CD8-positive, alpha-beta memory T cell (primary cell): ENCODE data around the gene ADTRP. TPM values are rescaled to one million over a fixed set of nuclear protein-coding genes. Genes with fewer than 3 reads are reported as not detected.

ENCODE experiments used
- CTCF ChIA-PET: fragments of 350-600 bp; sonication (Branson Sonifier 250); formaldehyde crosslinking; loops from one replicate; lab custom pipeline; 2021; ENCODE audit warnings: antibody characterized with exemption; lab: Charles Lee
- POLR2A ChIA-PET: fragments of 350-600 bp; sonication (Branson Sonifier 250); formaldehyde crosslinking; loops from one replicate; lab custom pipeline; 2021; ENCODE audit warnings: antibody characterized with exemption; lab: Charles Lee
- DNase-seq, 5 donors: peaks; one replicate each; pipeline versions ENCODE4 v3.0.0 to v3.0.0-alpha.2; 2020 to 2022; ENCODE audit warnings: mixed read lengths in 1 of 5
- H3K27ac ChIP-seq: one replicate; pipeline ENCODE4 v1.7.0; 2013; ENCODE audit warnings: low read depth, mild to moderate bottlenecking, low read length, moderate library complexity
- H3K27me3 ChIP-seq: 2 replicates; pipeline ENCODE4 v1.7.0; 2013; ENCODE audit warnings: low read length, mild to moderate bottlenecking; ENCODE audit not compliant: insufficient read depth, poor library complexity, severe bottlenecking
- H3K36me3 ChIP-seq: 2 replicates; pipeline ENCODE4 v1.7.0; 2013; ENCODE audit warnings: mild to moderate bottlenecking, low read length, moderate library complexity; ENCODE audit not compliant: insufficient read depth
- H3K4me1 ChIP-seq: 2 replicates; pipeline ENCODE4 v1.7.0; 2013; ENCODE audit warnings: mild to moderate bottlenecking, low read length, moderate library complexity; ENCODE audit not compliant: insufficient read depth
- H3K4me3 ChIP-seq: 2 replicates; pipeline ENCODE4 v1.7.0; 2013; ENCODE audit warnings: mild to moderate bottlenecking, low read length
- H3K9me3 ChIP-seq: 2 replicates; pipeline ENCODE4 v1.7.0; 2013; ENCODE audit warnings: mild to moderate bottlenecking, low read length
- H3K27ac Mint-ChIP-seq, 8 donors: one replicate each; pipeline ENCODE4 v1.8.0; 2020 to 2021; ENCODE audit warnings: mixed read lengths in 8 of 8, mild to moderate bottlenecking in 6 of 8, inconsistent platforms in 3 of 8, moderate library complexity in 3 of 8
- H3K27me3 Mint-ChIP-seq, 2 donors: one replicate each; pipeline ENCODE4 v1.8.0; 2020 to 2021; ENCODE audit warnings: mixed read lengths in 2 of 2, mild to moderate bottlenecking in 1 of 2, moderate library complexity in 1 of 2
- H3K36me3 Mint-ChIP-seq, 3 donors: one replicate each; pipeline ENCODE4 v1.8.0; 2020 to 2021; ENCODE audit warnings: mixed read lengths in 3 of 3, inconsistent platforms in 1 of 3, mild to moderate bottlenecking in 1 of 3
- H3K4me1 Mint-ChIP-seq, 3 donors: one replicate each; pipeline ENCODE4 v1.8.0; 2020 to 2021; ENCODE audit warnings: mixed read lengths in 3 of 3, inconsistent platforms in 1 of 3, mild to moderate bottlenecking in 1 of 3
- H3K4me3 Mint-ChIP-seq, 7 donors: one replicate each; pipeline ENCODE4 v1.8.0; 2020 to 2021; ENCODE audit warnings: mixed read lengths in 7 of 7, mild to moderate bottlenecking in 6 of 7, moderate library complexity in 4 of 7, inconsistent platforms in 2 of 7
- H3K9me3 Mint-ChIP-seq, 5 donors: one replicate each; pipeline ENCODE4 v1.8.0; 2020 to 2022; ENCODE audit warnings: mixed read lengths in 5 of 5, mild to moderate bottlenecking in 3 of 5, moderate library complexity in 2 of 5, inconsistent platforms in 1 of 5
- polyA plus RNA-seq: library from polyadenylated mRNA; unstranded; fragments of 300-500 nt; fragmentation: Illumina TruSeq; gene quantifications from one replicate; pipeline ENCODE4 v1.2.3, GENCODE V29; 2021
- total RNA-seq, 2 experiments: library from RNA; stranded (reverse); gene quantifications; one replicate each; pipeline ENCODE4 v1.2.3, GENCODE V29; 2021

ADTRP gene
- total and polyA plus RNA-seq, 3 experiments from 2014 or later, result 3.2 to 3.9 TPM; not detected in 1

GRCh38 chr6:11755725-11756124 is 22.9 kb downstream of the ADTRP start:
- DNase-seq, result no peak
- peaks cover 0 to 4% (median 2%) of the 10 kb centered on the region in 5 donors for H3K9me3 Mint-ChIP-seq
- peaks cover 0 to 6% (median 0%) of the 10 kb centered on the region in 3 donors for H3K4me1 Mint-ChIP-seq
- no peak overlapping the region for H3K4me3 Mint-ChIP-seq
- peaks cover 0 to 3% (median 0%) of the 10 kb centered on the region in 3 donors for H3K36me3 Mint-ChIP-seq
- Histone ChIP-seq H3K27ac (no peak overlapping the region), H3K4me1 (no peaks in the 10 kb centered on the region), H3K27me3 (no peaks in the 10 kb centered on the region), H3K4me3 (no peak overlapping the region), H3K36me3 (no peaks in the 10 kb centered on the region), H3K9me3 (no peaks in the 10 kb centered on the region)
- ChIA-PET POLR2A (no interaction called here), CTCF (no interaction called here)
- H3K27me3 Mint-ChIP-seq, result peaks cover 11 to 32% of the 10 kb centered on the region in 2 donors
- H3K27ac Mint-ChIP-seq, result no peak overlapping the region

DNA sequence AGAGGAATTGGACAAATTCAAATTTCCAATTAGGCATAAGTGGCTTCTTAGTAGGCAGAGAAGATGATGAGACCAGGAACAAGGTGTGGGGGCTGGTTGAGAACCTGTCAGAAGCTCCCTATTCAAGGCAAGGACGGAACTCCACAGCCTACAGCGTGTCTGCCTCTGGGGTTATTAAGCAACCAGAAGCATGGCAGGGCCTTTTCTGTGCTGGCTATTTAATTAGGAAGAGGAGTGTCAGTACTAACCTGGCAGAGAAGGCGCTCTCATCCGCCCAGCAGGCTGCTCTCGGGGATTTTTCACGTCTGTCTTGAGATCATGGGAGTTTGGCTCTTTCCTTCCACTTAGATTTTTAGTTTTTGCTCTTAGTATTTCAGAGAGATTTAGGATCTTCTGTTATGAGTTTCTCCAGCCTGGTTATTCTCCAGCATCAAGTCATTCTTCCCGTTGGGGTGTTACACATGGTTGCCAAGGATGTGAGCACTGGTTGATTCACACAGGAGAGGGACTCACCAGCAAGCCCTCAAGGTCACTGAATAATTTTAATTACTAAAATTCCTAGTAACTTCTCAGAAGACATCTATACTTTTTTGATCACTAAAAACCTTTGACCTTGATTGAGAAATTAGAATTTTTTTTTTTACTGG is 23.9 kb downstream of the ADTRP start:
- peaks cover 0 to 3% (median 0%) of the 10 kb centered on the region in 3 donors for H3K36me3 Mint-ChIP-seq
- Histone ChIP-seq H3K36me3 (no peaks in the 10 kb centered on the region), H3K9me3 (no peaks in the 10 kb centered on the region), H3K27me3 (no peaks in the 10 kb centered on the region), H3K4me3 (no peak overlapping the region), H3K27ac (no peak overlapping the region), H3K4me1 (no peaks in the 10 kb centered on the region)
- peaks cover 0 to 4% (median 2%) of the 10 kb centered on the region in 5 donors for H3K9me3 Mint-ChIP-seq
- H3K27ac Mint-ChIP-seq, result no peak overlapping the region
- peaks cover 11 to 32% of the 10 kb centered on the region in 2 donors for H3K27me3 Mint-ChIP-seq
- ChIA-PET CTCF (interaction anchor here (1.3 to 1.4 kb wide), 2 partner anchors 14 to 17 kb away, joined by 3 to 5 read pairs; no protein-coding TSS in a partner anchor), POLR2A (no interaction called here)
- H3K4me1 Mint-ChIP-seq, result peaks cover 0 to 6% (median 0%) of the 10 kb centered on the region in 3 donors
- no peak overlapping the region for H3K4me3 Mint-ChIP-seq
- DNase-seq, result no peak

GRCh38 chr6:11753798-11754197 is 24.8 kb downstream of the ADTRP start:
- H3K4me3 ChIP-seq, result no peak overlapping the region
- no peak overlapping the region for H3K27ac Mint-ChIP-seq
- CTCF ChIA-PET, result interaction anchor here (1.3 to 1.4 kb wide), 2 partner anchors 15 to 16 kb away, joined by 3 to 5 read pairs; no protein-coding TSS in a partner anchor
- H3K27me3 ChIP-seq, result no peaks in the 10 kb centered on the region
- H3K9me3 Mint-ChIP-seq, result peaks cover 0 to 4% (median 2%) of the 10 kb centered on the region in 5 donors
- no peak overlapping the region for H3K27ac ChIP-seq
- H3K4me3 Mint-ChIP-seq, result no peak overlapping the region
- POLR2A ChIA-PET, result no interaction called here
- no peaks in the 10 kb centered on the region for H3K36me3 ChIP-seq
- no peaks in the 10 kb centered on the region for H3K9me3 ChIP-seq
- H3K36me3 Mint-ChIP-seq, result peaks cover 0 to 3% (median 0%) of the 10 kb centered on the region in 3 donors
- DNase-seq, result no peak
- H3K27me3 Mint-ChIP-seq, result peaks cover 9 to 30% of the 10 kb centered on the region in 2 donors
- no peaks in the 10 kb centered on the region for H3K4me1 ChIP-seq
- peaks cover 0 to 6% (median 0%) of the 10 kb centered on the region in 3 donors for H3K4me1 Mint-ChIP-seq

DNA sequence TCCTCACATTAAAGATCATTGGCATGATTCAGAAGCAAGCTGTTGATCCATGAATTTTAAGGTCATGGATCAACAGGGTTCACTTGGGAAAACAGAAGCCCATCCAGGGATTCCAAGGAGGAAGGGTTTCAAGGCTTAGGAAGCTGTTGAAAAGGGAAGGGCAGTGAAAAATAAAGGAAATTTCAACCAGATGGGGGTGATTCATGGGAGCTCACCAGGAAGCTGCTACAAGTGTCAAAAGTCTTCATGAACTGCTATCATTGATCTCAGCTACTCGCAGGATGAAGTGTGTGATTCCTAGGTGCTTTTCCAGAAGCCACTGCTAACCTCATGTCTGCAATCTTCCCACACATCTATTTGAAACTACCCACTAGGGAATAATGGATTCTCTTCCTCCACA is 26.2 kb downstream of the ADTRP start:
- Histone ChIP-seq H3K36me3 (no peaks in the 10 kb centered on the region), H3K27ac (no peak overlapping the region), H3K4me1 (no peaks in the 10 kb centered on the region), H3K27me3 (no peaks in the 10 kb centered on the region), H3K9me3 (no peaks in the 10 kb centered on the region), H3K4me3 (no peak overlapping the region)
- Mint-ChIP-seq H3K27me3 (peaks cover 8 to 26% of the 10 kb centered on the region in 2 donors), H3K4me1 (peaks cover 0 to 6% (median 0%) of the 10 kb centered on the region in 3 donors), H3K27ac (no peak overlapping the region), H3K4me3 (no peak overlapping the region), H3K9me3 (peaks cover 0 to 3% (median 0%) of the 10 kb centered on the region in 5 donors), H3K36me3 (peaks cover 0 to 3% (median 0%) of the 10 kb centered on the region in 3 donors)
- ChIA-PET CTCF (no interaction called here), POLR2A (no interaction called here)
- no peak for DNase-seq

GRCh38 chr6:11750682-11751081 is 27.9 kb downstream of the ADTRP start:
- H3K27me3 Mint-ChIP-seq, result peaks cover 9 to 27% of the 10 kb centered on the region in 2 donors
- no peaks in the 10 kb centered on the region for H3K27me3 ChIP-seq
- no peak overlapping the region for H3K27ac ChIP-seq
- H3K4me3 Mint-ChIP-seq, result no peak overlapping the region
- no peaks in the 10 kb centered on the region for H3K9me3 ChIP-seq
- no peak overlapping the region for H3K27ac Mint-ChIP-seq
- H3K9me3 Mint-ChIP-seq, result peaks cover 0 to 3% (median 0%) of the 10 kb centered on the region in 5 donors
- no peaks in the 10 kb centered on the region for H3K4me1 Mint-ChIP-seq
- DNase-seq, result no peak
- ChIA-PET CTCF (no interaction called here), POLR2A (no interaction called here)
- no peaks in the 10 kb centered on the region for H3K36me3 ChIP-seq
- no peaks in the 10 kb centered on the region for H3K4me1 ChIP-seq
- peaks cover 0 to 3% (median 0%) of the 10 kb centered on the region in 3 donors for H3K36me3 Mint-ChIP-seq
- H3K4me3 ChIP-seq, result no peak overlapping the region

DNA sequence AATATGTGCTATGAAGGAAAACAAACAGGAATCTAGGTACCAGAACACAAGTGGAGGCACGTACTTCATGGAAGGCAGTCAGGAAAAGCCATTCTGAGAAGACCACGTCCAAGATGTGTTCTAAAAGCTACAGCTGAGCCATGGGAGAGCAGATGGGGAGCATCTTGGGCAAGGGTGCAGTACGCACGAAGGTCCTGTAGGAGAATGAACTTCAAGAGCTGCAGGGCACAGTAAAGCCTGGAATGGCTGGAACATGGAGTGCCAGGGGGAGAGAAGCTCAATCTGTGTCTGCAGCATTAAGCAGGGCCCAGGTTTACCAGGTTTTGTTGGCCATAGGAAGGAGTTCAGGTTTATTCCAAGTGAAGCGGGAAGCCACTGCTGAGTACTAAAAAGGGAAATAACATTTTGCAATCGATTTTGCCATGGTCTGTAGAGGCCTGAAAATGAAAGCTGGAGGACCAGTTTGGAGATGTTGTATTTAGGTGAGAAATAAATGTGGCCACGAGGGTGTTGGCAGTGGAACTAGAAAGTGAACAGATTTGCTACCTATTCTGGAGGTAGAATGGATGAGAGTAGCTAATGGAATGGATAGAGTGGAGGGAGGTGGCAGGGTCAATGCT is 29.9 kb downstream of the ADTRP start:
- H3K27ac ChIP-seq, result no peak overlapping the region
- no peaks in the 10 kb centered on the region for H3K4me1 ChIP-seq
- no peaks in the 10 kb centered on the region for H3K27me3 ChIP-seq
- H3K36me3 ChIP-seq, result no peaks in the 10 kb centered on the region
- Mint-ChIP-seq H3K36me3 (peaks cover 0 to 3% (median 0%) of the 10 kb centered on the region in 3 donors), H3K27ac (no peak overlapping the region), H3K4me1 (no peaks in the 10 kb centered on the region), H3K4me3 (no peak overlapping the region), H3K9me3 (peaks cover 0 to 2% (median 0%) of the 10 kb centered on the region in 5 donors), H3K27me3 (peaks cover 12 to 18% of the 10 kb centered on the region in 2 donors)
- DNase-seq, result no peak
- ChIA-PET POLR2A (no interaction called here), CTCF (interaction anchor here (0.5 kb wide), 1 partner anchor 93 kb away, joined by 3 read pairs; no protein-coding TSS in a partner anchor)
- H3K4me3 ChIP-seq, result no peak overlapping the region
- H3K9me3 ChIP-seq, result no peaks in the 10 kb centered on the region

GRCh38 chr6:11747021-11747420 is 31.6 kb downstream of the ADTRP start:
- DNase-seq, result no peak
- Mint-ChIP-seq H3K9me3 (peaks cover 0 to 2% (median 0%) of the 10 kb centered on the region in 5 donors), H3K36me3 (no peaks in the 10 kb centered on the region), H3K4me3 (no peak overlapping the region), H3K27me3 (peaks cover 11% of the 10 kb centered on the region in 2 donors), H3K4me1 (no peaks in the 10 kb centered on the region), H3K27ac (no peak overlapping the region)
- Histone ChIP-seq H3K4me3 (no peak overlapping the region), H3K4me1 (no peaks in the 10 kb centered on the region), H3K27ac (no peak overlapping the region), H3K36me3 (no peaks in the 10 kb centered on the region), H3K27me3 (no peaks in the 10 kb centered on the region), H3K9me3 (no peaks in the 10 kb centered on the region)
- POLR2A ChIA-PET, result no interaction called here
- CTCF ChIA-PET, result no interaction called here

- Mint-ChIP-seq H3K4me3 (no peak overlapping the region), H3K9me3 (peaks cover 0 to 2% (median 0%) of the 10 kb centered on the region in 5 donors), H3K36me3 (no peaks in the 10 kb centered on the region), H3K27ac (no peak overlapping the region), H3K27me3 (peaks cover 9 to 24% of the 10 kb centered on the region in 2 donors), H3K4me1 (no peaks in the 10 kb centered on the region)
- Histone ChIP-seq H3K4me3 (no peak overlapping the region), H3K4me1 (no peaks in the 10 kb centered on the region), H3K27ac (no peak overlapping the region), H3K9me3 (no peaks in the 10 kb centered on the region), H3K27me3 (no peaks in the 10 kb centered on the region), H3K36me3 (no peaks in the 10 kb centered on the region)
- no peak for DNase-seq
- ChIA-PET POLR2A (no interaction called here), CTCF (no interaction called here)
These were observed 33.9 kb downstream of the ADTRP start for GRCh38 chr6:11744753-11745152.
